Coronary artery (tissue), 2 donors: Measurements from ENCODE around the gene CTSK.
A peak's percentile ranks its signal among the peaks of the same experiment; 100 is the strongest.
"Not testable (repeated sequence)": the region's sequence is repeated elsewhere in the genome, so short reads cannot be mapped to it uniquely, and the experiment has no call there.

Experiments
- DNase-seq: peaks from one replicate; pipeline ENCODE4 v3.0.0-alpha.2; 2017; ENCODE audit warnings: low spot score
- H3K27ac ChIP-seq, 2 donors: fragments of 200-600 bp; sonication (generic); one replicate each; pipeline ENCODE4 v1.5.1; 2016 to 2019
- H3K4me3 ChIP-seq: fragments of 200-600 bp; sonication (generic); 2 replicates; pipeline ENCODE4 v1.5.1; 2016; ENCODE audit warnings: mild to moderate bottlenecking, moderate library complexity
- CTCF ChIP-seq: fragments of 200-600 bp; sonication (generic); IDR thresholded peaks from one replicate; pipeline ENCODE4 v1.5.1; 2019; ENCODE audit warnings: antibody characterized with exemption

CTSK gene

GRCh38 chr1:150808121-150808520, at the start of gene CTSK:
Gene CTSK (minus strand): TSS chr1:150808260. CDS start chr1:150806805, 1,455 bp downstream.
- no peak for DNase-seq
- no peak for TF ChIP-seq CTCF
- Histone ChIP-seq H3K4me3 (peak within 1 kb of the TSS; percentile 50), H3K27ac (peak within 1 kb of the TSS; percentile 31 to 38)

GRCh38 chr1:150852734-150853133, 44.7 kb upstream of the CTSK start:
- H3K4me3 ChIP-seq, DNase-seq: not testable (repeated sequence)
- peak overlapping the region; percentile 50 to 74 for H3K27ac ChIP-seq

- not testable (repeated sequence) for H3K4me3 ChIP-seq, H3K27ac ChIP-seq, DNase-seq
Measured at GRCh38 chr1:150850801-150851362, 42.8 kb upstream of the CTSK start.

- DNase-seq: no peak
- no peak for TF ChIP-seq CTCF
- Histone ChIP-seq H3K27ac (no peak overlapping the region), H3K4me3 (no peak overlapping the region)
Measured at GRCh38 chr1:150846473-150847146, 38.5 kb upstream of the CTSK start.

GRCh38 chr1:150843474-150843873, 35.4 kb upstream of the CTSK start:
- no peak overlapping the region for H3K4me3 ChIP-seq
- no peak for TF ChIP-seq CTCF
- no peak overlapping the region for H3K27ac ChIP-seq
- DNase-seq: no peak

- Histone ChIP-seq H3K27ac (no peak overlapping the region), H3K4me3 (no peak overlapping the region)
- TF ChIP-seq CTCF: no peak
- DNase-seq: no peak
Measured at GRCh38 chr1:150842964-150843363, 34.9 kb upstream of the CTSK start.

GRCh38 chr1:150842343-150842742, 34.3 kb upstream of the CTSK start:
- no peak for TF ChIP-seq CTCF
- no peak overlapping the region for H3K4me3 ChIP-seq
- no peak for DNase-seq
- H3K27ac ChIP-seq: no peak overlapping the region

GRCh38 chr1:150841626-150842025, 33.6 kb upstream of the CTSK start:
- no peak for TF ChIP-seq CTCF
- DNase-seq: no peak
- Histone ChIP-seq H3K27ac (no peak overlapping the region), H3K4me3 (no peak overlapping the region)

GRCh38 chr1:150840850-150841249, 32.8 kb upstream of the CTSK start:
- not testable (repeated sequence) for H3K4me3 ChIP-seq, H3K27ac ChIP-seq, DNase-seq
